K562 (cell line): ENCODE measurements around the gene SLC8A1. TPM values are rescaled to one million over a fixed set of nuclear protein-coding genes. Genes with fewer than 3 reads are reported as not detected.

ENCODE experiments used
- ATAC-seq: fragments of 200-7000 bp; cut with Tn5 transposase; 3 replicates; pipeline ENCODE4 v1.9.1; 2020; ENCODE audit warnings: moderate library complexity
- BruUV-seq: library from RNA; stranded (reverse); fragments of 400-500 nt; replicated peaks from 2 replicates; lab custom pipeline; 2021; lab: Mats Ljungman, UMichigan
- CTCF ChIA-PET: fragments of 300-600 bp; formaldehyde crosslinking; extraction: SDS; loops from one replicate; lab custom pipeline; 2021; ENCODE audit warnings: low intra/inter-chr PET ratio; lab: Yijun Ruan, JAX
- POLR2A ChIA-PET: fragments of 300-600, 350-650 bp; sonication (Branson Sonifier 250); formaldehyde crosslinking; extraction: SDS; loops from one replicate; lab custom pipeline; 2021; ENCODE audit warnings: antibody characterized with exemption, inconsistent platforms; lab: Yijun Ruan, JAX
- DNase-seq, 4 experiments: peaks; one replicate each; pipeline versions ENCODE4 v3.0.0 to v3.0.0-alpha.2; 2011 to 2018; ENCODE audit warnings: low spot score in 3 of 4, mixed read lengths in 3 of 4; ENCODE audit errors: extremely low read depth in 1 of 4
- FAIRE-seq: peaks from 2 replicates; lab custom pipeline; 2011; peaks lifted over from hg19 to GRCh38; lab: Jason Lieb, UNC
- H2AFZ ChIP-seq: 2 replicates; pipeline ENCODE4 v1.6.0; 2011; ENCODE audit warnings: low read depth, low read length, control low read depth, inconsistent platforms
- H3K27ac ChIP-seq: fragments of 200-600 bp; 3 replicates; pipeline ENCODE4 v1.8.0; 2011; ENCODE audit warnings: low read depth, mild to moderate bottlenecking, control low read depth, inconsistent platforms, low read length, moderate library complexity, mixed read lengths; ENCODE audit errors: extremely low read depth
- H3K27me3 ChIP-seq, 2 experiments: fragments of 300-600 bp in 1 of 2; 2 replicates in 1 of 2; 3 replicates in 1 of 2; pipeline versions ENCODE4 v1.6.0 to v1.8.0; 2011; ENCODE audit warnings: inconsistent platforms in 2 of 2, low read length in 2 of 2, mild to moderate bottlenecking in 1 of 2, mixed read lengths in 1 of 2, moderate library complexity in 1 of 2; ENCODE audit not compliant: control insufficient read depth in 2 of 2, insufficient read depth in 2 of 2
- H3K36me3 ChIP-seq: fragments of 300-600 bp; 3 replicates; pipeline ENCODE4 v1.8.0; 2011; ENCODE audit warnings: mild to moderate bottlenecking, low read length, inconsistent platforms; ENCODE audit not compliant: control insufficient read depth, insufficient read depth
- H3K4me1 ChIP-seq, 2 experiments: fragments of 200-600 bp in 1 of 2; replicated peaks in 1 of 2; 2 replicates in 1 of 2; 3 replicates in 1 of 2; pipeline versions ENCODE4 v1.5.1 to v1.8.0; 2011; ENCODE audit warnings: inconsistent platforms in 2 of 2, low read length in 2 of 2, mild to moderate bottlenecking in 1 of 2, mixed read lengths in 1 of 2, moderate library complexity in 1 of 2; ENCODE audit not compliant: control insufficient read depth in 2 of 2, insufficient read depth in 2 of 2
- H3K4me2 ChIP-seq: 2 replicates; pipeline ENCODE4 v1.6.1; 2011; ENCODE audit warnings: low read length, control low read depth, inconsistent platforms, mixed read lengths; ENCODE audit not compliant: insufficient read depth
- H3K4me3 ChIP-seq: fragments of 200-600 bp; sonication (generic), shearing (Covaris generic); 2 replicates; pipeline ENCODE4 v1.5.1; 2016; ENCODE audit warnings: control low read depth, inconsistent platforms
- H3K79me2 ChIP-seq: fragments of 200-600 bp; 3 replicates; pipeline ENCODE4 v1.8.0; 2011; ENCODE audit warnings: low read length, inconsistent platforms; ENCODE audit not compliant: control insufficient read depth, insufficient read depth
- H3K9ac ChIP-seq, 2 experiments: 2 replicates each; pipeline versions ENCODE4 v1.6.0 to v1.6.1; 2011; ENCODE audit warnings: low read depth in 2 of 2, low read length in 2 of 2, control low read depth in 1 of 2, inconsistent platforms in 1 of 2, mild to moderate bottlenecking in 1 of 2, mixed read lengths in 1 of 2; ENCODE audit not compliant: insufficient read depth in 1 of 2
- H3K9me1 ChIP-seq: one replicate; pipeline ENCODE4 v1.6.0; 2011; ENCODE audit warnings: inconsistent platforms, mild to moderate bottlenecking, low read length, moderate library complexity; ENCODE audit not compliant: control insufficient read depth, insufficient read depth
- H3K9me3 ChIP-seq: replicated peaks from 2 replicates; pipeline ENCODE4 v1.5.1; 2011; ENCODE audit warnings: low read depth, low read length, inconsistent platforms; ENCODE audit not compliant: control insufficient read depth, insufficient read depth
- H4K20me1 ChIP-seq: replicated peaks from 2 replicates; pipeline ENCODE4 v1.6.1; 2011; ENCODE audit warnings: low read length, inconsistent platforms, mixed read lengths; ENCODE audit not compliant: control insufficient read depth, insufficient read depth
- DIDO1 ChIP-seq: fragments of 450-650 bp; IDR thresholded peaks from 2 replicates; pipeline ENCODE4 v1.6.1; 2016; ENCODE audit warnings: low read depth, missing biosample characterization, missing genetic modification characterization
- ELF1 ChIP-seq: fragments of 200-800 bp; sonication (Bioruptor generic); IDR thresholded peaks from 2 replicates; pipeline ENCODE4 v1.6.1; 2016; ENCODE audit warnings: missing genetic modification characterization, missing compliant biosample characterization
- FOS ChIP-seq: IDR thresholded peaks from 3 replicates; pipeline ENCODE4 v1.6.1; 2011; ENCODE audit not compliant: insufficient read length; ENCODE audit errors: extremely low read depth
- FOXK2 ChIP-seq, 2 experiments: fragments of 450-650 bp; IDR thresholded peaks in 1 of 2; conservative IDR thresholded peaks in 1 of 2; 2 replicates each; pipeline ENCODE4 v1.6.1; 2016; ENCODE audit warnings: low read depth in 2 of 2, mild to moderate bottlenecking in 1 of 2
- KLF10 ChIP-seq: fragments of 250-450 bp; sonication (Bioruptor Pico); IDR thresholded peaks from 2 replicates; pipeline ENCODE4 v1.6.1; 2021; ENCODE audit warnings: matching md5 sums
- RBBP5 ChIP-seq: fragments of 200-600 bp; sonication (generic); IDR thresholded peaks from 2 replicates; pipeline ENCODE4 v1.6.1; 2012; ENCODE audit warnings: borderline replicate concordance, mild to moderate bottlenecking, low read length, control low read depth, inconsistent platforms; ENCODE audit not compliant: insufficient read depth, poor library complexity, severe bottlenecking
- SLC30A9 ChIP-seq: fragments of 250-450 bp; sonication (Bioruptor Pico); IDR thresholded peaks from 2 replicates; pipeline ENCODE4 v1.8.0; 2022; ENCODE audit warnings: mild to moderate bottlenecking, moderate library complexity
- SP2 ChIP-seq: IDR thresholded peaks from 2 replicates; pipeline ENCODE4 v1.6.1; 2011; ENCODE audit warnings: mild to moderate bottlenecking, low read depth, low read length, moderate library complexity; ENCODE audit not compliant: poor library complexity, severe bottlenecking; ENCODE audit errors: extremely low read depth
- VEZF1 ChIP-seq: fragments of 200-800 bp; sonication (Bioruptor generic); IDR thresholded peaks from 2 replicates; pipeline ENCODE4 v1.6.1; 2017; ENCODE audit warnings: missing genetic modification characterization, missing compliant biosample characterization
- WGBS: fragments of 100-300 bp; shearing (Covaris generic); methylation state at CpG from one replicate; pipeline ENCODE4 v1.1.6; 2016; ENCODE audit warnings: low coverage, mixed read lengths; ENCODE audit not compliant: insufficient coverage; ENCODE audit errors: missing lambda C conversion rate; 5-methylcytosine and 5-hydroxymethylcytosine counted together
- in situ Hi-C: fragments of 300-500 bp; cut with MboI; formaldehyde crosslinking; loops from 4 replicates; pipeline ENCODE4 v1.15.0; 2018; ENCODE audit warnings: inconsistent platforms, mixed read lengths
- intact Hi-C: fragments of 100-400 bp; cut with micrococcal nuclease; formaldehyde crosslinking; loops from 2 replicates; pipeline ENCODE4 v1.14.2; 2022
- polyA plus RNA-seq, 8 experiments: library from polyadenylated mRNA; depleted of rRNA in 4 of 8; stranded (reverse) in 5 of 8; unstranded in 3 of 8; fragments of >200 nt; fragmentation: Nextera tagmentation in 2 of 8; fragmentation: Illumina TruSeq in 1 of 8; extraction: Ambion mirVana in 2 of 8; extraction: Trizol in 1 of 8; gene quantifications; 2 replicates each; pipeline versions ENCODE4 v1.2.1 to v1.2.3, GENCODE V29; 2011 to 2014; ENCODE audit warnings: inconsistent platforms in 1 of 8, missing spikeins in 1 of 8
- total RNA-seq, 7 experiments: library from RNA; depleted of rRNA in 6 of 7; stranded (reverse); fragments of >200 nt in 6 of 7; fragmentation: Illumina TruSeq in 2 of 7; extraction: Trizol in 2 of 7; gene quantifications; 2 replicates each; pipeline versions ENCODE4 v1.2.1 to v1.2.3, GENCODE V29; 2011 to 2021; ENCODE audit warnings: low replicate concordance in 1 of 7
- TF ChIP-seq, protein P1 (sequence below): fragments of 250-450 bp; sonication (Bioruptor Pico); IDR thresholded peaks from 2 replicates; pipeline ENCODE4 v1.8.0; 2022; ENCODE audit warnings: inconsistent platforms, mild to moderate bottlenecking, moderate library complexity, borderline replicate concordance

The SLC8A1 gene
- total and polyA plus RNA-seq, 9 of the 15 experiments (the other 6 are each of a cell fraction or from before 2014, with no cell fraction given), result not detected

DNA sequence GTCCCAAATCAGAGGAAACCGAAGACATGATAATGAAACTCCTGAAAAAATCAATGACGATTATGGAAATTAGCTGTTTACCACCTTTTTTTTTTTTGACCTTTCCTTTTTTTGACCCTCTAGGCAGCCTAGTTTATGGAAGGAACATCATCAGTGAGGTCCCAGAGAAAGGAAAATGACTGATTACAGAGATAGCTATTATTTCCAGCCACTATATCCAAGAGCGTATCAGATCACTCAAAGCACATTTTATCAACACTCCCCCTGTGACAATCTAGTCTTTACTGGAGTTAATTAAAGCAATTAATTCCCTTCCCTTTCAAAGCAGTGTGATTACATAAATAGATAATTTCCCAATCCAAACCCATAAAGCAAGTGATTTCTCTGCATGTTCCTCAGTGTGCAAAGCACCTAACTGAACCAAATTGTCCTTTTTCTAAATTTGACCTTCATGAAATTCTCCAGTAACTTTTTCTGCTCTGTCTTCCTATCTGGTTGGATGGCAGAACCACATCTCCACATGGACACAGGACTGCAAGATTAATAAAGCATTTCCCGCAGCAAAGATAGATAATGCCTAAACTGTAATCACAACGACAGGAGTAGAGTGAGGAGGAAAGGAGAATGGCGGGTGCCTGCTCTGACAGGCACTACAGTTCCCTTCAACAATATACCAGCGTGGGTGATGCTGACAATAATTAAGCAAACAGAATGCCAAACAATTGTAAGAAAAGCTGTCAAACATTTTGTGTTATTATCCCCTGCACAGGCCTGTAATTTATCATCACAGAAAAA, 194.4 kb downstream of the SLC8A1 start:
- FAIRE-seq (no peak), DNase-seq (no peak), ATAC-seq (no peak)
- Histone ChIP-seq H3K27ac (no peak overlapping the region), H3K9me1 (no peaks in the 10 kb centered on the region), H3K4me1 (no peaks in the 10 kb centered on the region), H3K9me3 (no peaks in the 10 kb centered on the region), H3K36me3 (no peaks in the 10 kb centered on the region), H3K9ac (no peak overlapping the region), H3K4me2 (no peak overlapping the region), H3K79me2 (no peaks in the 10 kb centered on the region), H4K20me1 (no peaks in the 10 kb centered on the region), H3K4me3 (no peak overlapping the region), H2AFZ (no peak overlapping the region)
- WGBS, result 2% methylated on average over 7 of the region's 7 CpGs
- CTCF ChIA-PET, result no interaction called here
- in situ Hi-C loops, result no loop called here
- POLR2A ChIA-PET, result no interaction called here
- no TSS peak for BruUV-seq
- TF ChIP-seq SLC30A9 (CRISPR knock-in tag), result no peak
- TF ChIP-seq, protein P1, sequence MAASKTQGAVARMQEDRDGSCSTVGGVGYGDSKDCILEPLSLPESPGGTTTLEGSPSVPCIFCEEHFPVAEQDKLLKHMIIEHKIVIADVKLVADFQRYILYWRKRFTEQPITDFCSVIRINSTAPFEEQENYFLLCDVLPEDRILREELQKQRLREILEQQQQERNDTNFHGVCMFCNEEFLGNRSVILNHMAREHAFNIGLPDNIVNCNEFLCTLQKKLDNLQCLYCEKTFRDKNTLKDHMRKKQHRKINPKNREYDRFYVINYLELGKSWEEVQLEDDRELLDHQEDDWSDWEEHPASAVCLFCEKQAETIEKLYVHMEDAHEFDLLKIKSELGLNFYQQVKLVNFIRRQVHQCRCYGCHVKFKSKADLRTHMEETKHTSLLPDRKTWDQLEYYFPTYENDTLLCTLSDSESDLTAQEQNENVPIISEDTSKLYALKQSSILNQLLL (CRISPR knock-in tag), result no peak
- TF ChIP-seq KLF10, result no peak
- TF ChIP-seq, all 486 proteins: peak for 0
- intact Hi-C loops, result no loop called here
- no peaks in the 10 kb centered on the region for H3K27me3 ChIP-seq

- FAIRE-seq (no peak), DNase-seq (no peak), ATAC-seq (no peak)
- ChIA-PET CTCF (no interaction called here), POLR2A (no interaction called here)
- Histone ChIP-seq H4K20me1 (no peaks in the 10 kb centered on the region), H3K4me1 (no peaks in the 10 kb centered on the region), H3K9me3 (no peaks in the 10 kb centered on the region), H3K27me3 (no peaks in the 10 kb centered on the region), H3K9ac (no peak overlapping the region), H3K36me3 (no peaks in the 10 kb centered on the region), H3K4me2 (no peak overlapping the region), H3K27ac (no peak overlapping the region), H3K9me1 (no peaks in the 10 kb centered on the region), H3K4me3 (no peak overlapping the region), H3K79me2 (no peaks in the 10 kb centered on the region), H2AFZ (no peak overlapping the region)
- in situ Hi-C loops (no loop called here), intact Hi-C loops (no loop called here)
- BruUV-seq, result no TSS peak
- TF ChIP-seq FOXK2 (conservative IDR thresholded peaks at IDR 0.05 in 1 of 2, IDR thresholded peaks at IDR 0.05 in 1 of 2; ENCODE audit: low read depth in 2 of 2) (no peak), ELF1 (tag) (no peak), SP2 (no peak), RBBP5 (no peak), DIDO1 (no peak), FOS (no peak), VEZF1 (no peak)
Observed at GRCh38 chr2:40256649-40257048, 195.2 kb downstream of the SLC8A1 start.
